ENCODE data around the gene IFT20.

IFT20 gene

GRCh38 chr17:28335201-28335958 is at the start of gene IFT20, which contains the start of gene TNFAIP1:
Gene IFT20, minus strand, starts transcription at chr17:28335472. Its CDS starts 3,487 bp downstream, at chr17:28331985.
Gene TNFAIP1, plus strand, starts transcription at chr17:28335761. Its CDS starts 3,761 bp downstream, at chr17:28339522.
- peak; percentile 98 for DNase-seq

GRCh38 chr17:28385037-28385400 is 49.7 kb upstream of the IFT20 start:
- peak; percentile 20 for DNase-seq

- DNase-seq: peak; percentile 68
These were observed 49.2 kb upstream of the IFT20 start for GRCh38 chr17:28384281-28385036.

- DNase-seq: no peak
These were observed 46.0 kb upstream of the IFT20 start for GRCh38 chr17:28381141-28381825.

GRCh38 chr17:28379814-28380801 is 44.8 kb upstream of the IFT20 start:
- DNase-seq: no peak

- DNase-seq: no peak
These were observed 37.6 kb upstream of the IFT20 start for GRCh38 chr17:28372945-28373274.

- peak; percentile 28 for DNase-seq
These were observed 37.1 kb upstream of the IFT20 start for GRCh38 chr17:28372203-28372944.

- peak; percentile 74 for DNase-seq
These were observed 36.3 kb upstream of the IFT20 start, which contains the start of gene SARM1 for GRCh38 chr17:28371245-28372202. Gene SARM1, plus strand, starts transcription at chr17:28371694. Its CDS starts 339 bp downstream, at chr17:28372033.

- DNase-seq: no peak
These were observed 35.5 kb upstream of the IFT20 start for GRCh38 chr17:28370744-28371103.

- no peak for DNase-seq
These were observed 34.9 kb upstream of the IFT20 start, which contains the start of gene VTN for GRCh38 chr17:28370035-28370743. Gene VTN, minus strand, starts transcription at chr17:28370307. Its CDS starts 104 bp downstream, at chr17:28370203.

- DNase-seq: no peak
These were observed 34.4 kb upstream of the IFT20 start for GRCh38 chr17:28369684-28370034.

GRCh38 chr17:28368915-28369683 is 33.8 kb upstream of the IFT20 start:
- no peak for DNase-seq

GRCh38 chr17:28368306-28368831 is 33.1 kb upstream of the IFT20 start:
- DNase-seq: no peak

- no peak for DNase-seq
These were observed 32.5 kb upstream of the IFT20 start for GRCh38 chr17:28367641-28368305.

- no peak for DNase-seq
These were observed 31.3 kb upstream of the IFT20 start for GRCh38 chr17:28366605-28367004.

GRCh38 chr17:28365487-28365886 is 30.2 kb upstream of the IFT20 start:
- DNase-seq: no peak

- DNase-seq: no peak
These were observed 29.5 kb upstream of the IFT20 start, which contains the start of gene SEBOX for GRCh38 chr17:28364665-28365363. Gene SEBOX, minus strand, starts transcription at chr17:28365199. Its CDS starts 48 bp downstream, at chr17:28365151.
